Endothelial cell of coronary artery (primary cell): ENCODE measurements around the gene KIF11. TPM values are rescaled to one million over a fixed set of nuclear protein-coding genes. Genes with fewer than 3 reads are reported as not detected.

Source experiments
- total RNA-seq: library from RNA; depleted of rRNA; stranded (reverse); fragments of >200 nt; gene quantifications from 2 replicates; pipeline ENCODE4 v1.2.3, GENCODE V29; 2014

The KIF11 gene
- 9.9 and 24.6 TPM in 2 replicates for total RNA-seq

GRCh38 chr10:92592761-92593618, at the start of gene KIF11:
Gene KIF11, plus strand, starts transcription at chr10:92593130. Its CDS starts 246 bp downstream, at chr10:92593376.

GRCh38 chr10:92573798-92574547, 19.0 kb upstream of the KIF11 start, which contains the start of gene IDE:
Gene IDE, minus strand, starts transcription at chr10:92574093. Its CDS starts 74 bp downstream, at chr10:92574019.

GRCh38 chr10:92689663-92690210, 96.8 kb downstream of the KIF11 start, which contains the start of gene HHEX:
Gene HHEX, plus strand, starts transcription at chr10:92689955. Its CDS starts 32 bp downstream, at chr10:92689987.

Other genes starting within 250 kb of the KIF11 start
- gene IDE, start 19.0 kb upstream of the KIF11 start, total RNA-seq, result 25.7 and 26.0 TPM in 2 replicates
- gene HHEX, start 96.8 kb downstream of the KIF11 start, total RNA-seq, result 32.8 and 33.5 TPM in 2 replicates